Measurements from ENCODE around the gene PDE6B.

- no peak for TF ChIP-seq EP300 (IDR thresholded peaks at IDR 0.05)
- no peak for TF ChIP-seq CTCF (IDR thresholded peaks at IDR 0.05)
- no peak for TF ChIP-seq POLR2AphosphoS5 (IDR thresholded peaks at IDR 0.05)
Observed at GRCh38 chr4:657338-657833, 32.0 kb downstream of the PDE6B start.

Data from esophagus muscularis mucosa (tissue), 4 donors.